ENCODE measurements around the gene ABCD1.

- TF ChIP-seq CTCF (IDR thresholded peaks at IDR 0.05) (no peak), POLR2AphosphoS5 (IDR thresholded peaks at IDR 0.05; ENCODE audit: low read depth, low read length) (no peak)
Observed at GRCh38 chrX:153728951-153729631, 4.4 kb downstream of the ABCD1 start.

All from Panc1 (cell line).